Globus pallidus (tissue), 1 donor: ENCODE data around the gene GPATCH2L.

Experiments
- DNase-seq: peaks from one replicate; pipeline ENCODE4 v3.0.0-alpha.2; 2015; ENCODE audit warnings: low spot score

Gene GPATCH2L

GRCh38 chr14:76257111-76257803, 105.5 kb downstream of the GPATCH2L start:
- no peak for DNase-seq

DNA sequence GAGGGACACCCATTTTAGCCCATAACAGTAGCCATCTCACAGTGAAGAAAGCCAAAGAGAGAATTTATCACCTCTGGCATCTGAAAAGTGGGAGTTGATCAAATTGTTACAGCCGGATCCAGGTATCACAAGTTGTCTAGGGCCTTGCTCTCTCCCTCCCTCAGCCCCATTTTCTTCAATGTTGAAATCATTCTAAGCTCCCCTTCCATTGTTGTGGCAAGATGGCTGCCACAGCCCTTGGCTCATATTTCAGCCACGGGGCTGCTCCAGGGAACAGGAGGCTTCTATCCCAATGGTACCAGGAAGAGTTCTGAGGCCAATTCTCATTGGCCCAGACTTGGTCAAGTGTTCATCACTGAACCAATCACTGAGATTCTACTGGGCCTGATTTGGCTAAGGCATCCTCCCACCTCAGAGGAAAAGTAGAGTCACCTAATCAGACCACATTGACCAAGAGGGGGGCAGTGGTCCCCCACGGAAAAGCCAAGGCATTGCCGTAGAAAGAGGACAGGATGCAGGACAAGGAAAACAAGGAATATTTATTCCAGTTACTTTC, 106.2 kb downstream of the GPATCH2L start:
- DNase-seq: no peak

GRCh38 chr14:76259029-76259735, 107.5 kb downstream of the GPATCH2L start:
- no peak for DNase-seq

DNA sequence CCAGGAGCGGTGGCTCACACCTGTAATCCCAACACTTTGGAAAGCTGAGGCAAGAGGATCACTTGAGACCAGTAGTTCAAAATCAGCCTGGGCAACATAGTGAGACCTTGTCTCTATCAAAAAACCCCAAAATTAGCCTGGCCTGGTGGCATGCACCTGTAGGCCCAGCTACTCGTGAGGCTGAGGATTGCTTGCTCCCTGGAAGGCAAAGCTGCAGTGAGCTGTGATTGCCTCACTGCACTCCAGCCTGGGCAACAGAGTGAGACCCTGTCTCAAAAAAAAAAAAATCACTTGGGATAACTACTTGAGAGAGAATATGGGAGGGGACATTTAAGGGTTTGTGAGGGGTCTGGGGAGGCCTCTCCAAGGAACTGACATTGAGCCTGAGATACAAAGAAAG, 109.0 kb downstream of the GPATCH2L start:
- DNase-seq: no peak

DNA sequence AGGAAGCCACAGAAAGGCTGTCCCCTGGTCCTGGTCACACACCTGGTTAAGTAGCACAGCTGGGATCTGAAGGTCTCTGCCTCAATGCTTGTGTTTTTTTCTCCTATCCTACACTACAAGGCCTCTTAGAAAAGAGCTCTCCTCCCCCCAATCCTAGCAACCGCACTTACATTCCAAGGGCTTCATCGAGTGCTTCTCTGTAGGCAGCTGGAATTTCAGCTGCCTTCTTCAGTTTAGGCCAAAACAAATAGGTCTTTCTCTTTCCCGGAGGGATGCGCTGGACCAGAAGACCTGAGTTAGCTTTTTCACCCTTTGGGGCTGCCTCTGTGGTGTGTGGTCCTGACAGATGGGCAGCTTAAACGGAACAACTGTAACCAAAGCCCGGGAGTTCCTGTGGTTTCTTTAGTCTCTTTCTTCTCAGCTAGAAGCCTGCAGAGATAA, 109.7 kb downstream of the GPATCH2L start:
- DNase-seq: peak; percentile 4

GRCh38 chr14:76262641-76263040, 110.9 kb downstream of the GPATCH2L start:
- no peak for DNase-seq
